ENCODE data around the gene DNAI4. TPM values are rescaled to one million over a fixed set of nuclear protein-coding genes. Genes with fewer than 3 reads are reported as not detected.
A peak's percentile ranks its signal among the peaks of the same experiment; 100 is the strongest.

Gene DNAI4
- total RNA-seq, 4 donors from 2014 or later = 0.29 to 4.8 (median 0.35) TPM; not detected in 1

DNA sequence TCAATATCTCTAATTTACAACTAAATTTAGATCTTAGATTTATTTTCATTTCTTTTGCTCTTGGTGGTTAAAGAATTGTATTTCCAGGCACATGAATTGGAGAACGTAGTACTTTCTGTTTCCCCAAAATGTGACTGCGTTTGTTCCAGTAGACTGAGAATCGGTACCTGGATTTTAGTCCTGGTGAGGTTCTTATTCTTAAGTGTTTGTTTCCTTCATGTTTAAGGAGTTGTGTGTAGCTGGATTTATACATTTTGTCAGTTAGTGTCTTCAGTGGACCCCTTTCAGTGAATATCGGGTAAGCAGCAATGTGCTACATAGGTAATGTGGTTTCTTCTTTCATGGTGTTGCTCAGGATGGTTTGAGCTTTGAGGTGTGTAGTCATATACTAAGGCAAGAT, 6.9 kb upstream of the DNAI4 start:
- intact Hi-C loops (cut with DNase I) = no loop called here
- Histone ChIP-seq H3K27me3 (no peaks in the 10 kb centered on the region), H3K4me1 (peaks cover 3 to 73% (median 16%) of the 10 kb centered on the region in 3 donors), H3K4me3 (peak overlapping the region; percentile 81 to 97 (median 92)), H3K9me3 (no peaks in the 10 kb centered on the region), H3K36me3 (no peaks in the 10 kb centered on the region), H3K27ac (peak overlapping the region; percentile 37 to 99 (median 98))
- no peak for TF ChIP-seq POLR2A (IDR thresholded peaks at IDR 0.05)
- TF ChIP-seq, protein P1, sequence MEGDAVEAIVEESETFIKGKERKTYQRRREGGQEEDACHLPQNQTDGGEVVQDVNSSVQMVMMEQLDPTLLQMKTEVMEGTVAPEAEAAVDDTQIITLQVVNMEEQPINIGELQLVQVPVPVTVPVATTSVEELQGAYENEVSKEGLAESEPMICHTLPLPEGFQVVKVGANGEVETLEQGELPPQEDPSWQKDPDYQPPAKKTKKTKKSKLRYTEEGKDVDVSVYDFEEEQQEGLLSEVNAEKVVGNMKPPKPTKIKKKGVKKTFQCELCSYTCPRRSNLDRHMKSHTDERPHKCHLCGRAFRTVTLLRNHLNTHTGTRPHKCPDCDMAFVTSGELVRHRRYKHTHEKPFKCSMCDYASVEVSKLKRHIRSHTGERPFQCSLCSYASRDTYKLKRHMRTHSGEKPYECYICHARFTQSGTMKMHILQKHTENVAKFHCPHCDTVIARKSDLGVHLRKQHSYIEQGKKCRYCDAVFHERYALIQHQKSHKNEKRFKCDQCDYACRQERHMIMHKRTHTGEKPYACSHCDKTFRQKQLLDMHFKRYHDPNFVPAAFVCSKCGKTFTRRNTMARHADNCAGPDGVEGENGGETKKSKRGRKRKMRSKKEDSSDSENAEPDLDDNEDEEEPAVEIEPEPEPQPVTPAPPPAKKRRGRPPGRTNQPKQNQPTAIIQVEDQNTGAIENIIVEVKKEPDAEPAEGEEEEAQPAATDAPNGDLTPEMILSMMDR (IDR thresholded peaks at IDR 0.05) = no peak
- no peak for DNase-seq
- whole genome bisulfite sequencing, 2 donors = 15 to 19% methylated on average over 4 of the region's 4 CpGs

DNA sequence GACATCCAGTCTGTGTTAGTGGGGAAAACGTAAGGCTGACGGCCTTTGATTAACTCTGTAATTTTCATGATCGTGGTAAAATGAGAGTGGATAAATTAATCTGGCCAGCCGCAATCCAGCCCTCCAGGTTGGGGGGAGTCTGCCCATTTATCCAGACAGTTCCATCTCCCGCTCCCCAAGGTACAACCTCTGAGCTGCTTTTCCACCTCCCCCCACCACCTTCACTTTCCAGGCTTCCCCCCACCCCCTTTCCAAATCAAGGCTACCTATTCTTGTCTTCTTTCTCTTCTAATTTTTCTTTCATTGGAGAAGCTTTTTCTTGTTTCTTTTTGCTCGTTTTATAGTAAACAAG, 6.1 kb upstream of the DNAI4 start:
- TF ChIP-seq, protein P1 (IDR thresholded peaks at IDR 0.05) = no peak
- no peak for TF ChIP-seq POLR2A (IDR thresholded peaks at IDR 0.05)
- Histone ChIP-seq H3K9me3 (no peaks in the 10 kb centered on the region), H3K4me1 (peaks cover 9 to 81% (median 24%) of the 10 kb centered on the region in 3 donors), H3K4me3 (peak overlapping the region; percentile 81 to 97 (median 92)), H3K27ac (peak overlapping the region; percentile 97 to 99 (median 98)), H3K36me3 (no peaks in the 10 kb centered on the region), H3K27me3 (no peaks in the 10 kb centered on the region)
- no peak for DNase-seq
- WGBS, 2 donors = 0% methylated on average over 6 of the region's 6 CpGs
- intact Hi-C loops (cut with DNase I) = no loop called here

DNA sequence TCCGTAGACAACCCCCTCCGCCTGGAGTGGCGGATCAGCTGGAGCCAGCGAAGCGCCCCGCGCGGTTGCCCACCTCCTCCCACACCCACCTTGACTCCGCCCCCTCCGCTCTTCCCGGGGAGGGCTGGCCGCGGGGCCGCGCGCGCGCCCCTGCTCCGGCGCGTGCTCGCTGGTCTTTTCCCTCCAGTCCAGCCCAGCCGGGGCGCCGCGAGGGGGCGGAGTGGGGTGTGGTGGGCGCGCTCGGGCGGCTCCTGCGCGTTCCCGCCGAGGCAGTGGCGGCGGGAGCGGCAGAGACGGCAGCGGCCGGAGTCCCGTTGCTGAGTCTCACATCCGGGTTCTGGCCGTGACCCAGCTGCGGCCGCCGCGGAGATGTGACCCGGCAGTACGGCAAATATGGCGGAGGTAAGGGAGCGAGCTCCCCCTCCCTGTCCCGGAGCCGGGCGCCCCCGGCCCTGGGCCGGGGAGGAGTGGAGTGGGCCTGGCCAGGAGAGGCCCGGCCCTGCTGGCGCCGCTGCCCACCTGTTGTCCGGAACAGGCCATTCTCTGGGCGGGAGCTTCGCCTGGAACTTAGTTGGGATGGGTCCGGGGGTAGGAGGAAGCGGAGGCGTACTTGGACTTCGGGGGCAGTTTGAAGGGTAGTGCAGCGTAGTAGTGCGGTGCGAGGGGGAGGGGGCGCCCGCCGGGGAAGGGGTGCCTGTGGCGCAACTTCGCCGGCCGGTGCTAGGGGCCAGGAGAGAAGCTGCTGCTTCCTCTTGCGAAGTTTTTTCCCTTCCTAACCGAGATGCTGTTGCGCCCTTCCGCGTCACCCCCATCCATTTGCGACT, 5.6 kb upstream of the DNAI4 start:
- Histone ChIP-seq H3K27me3 (no peaks in the 10 kb centered on the region), H3K36me3 (no peaks in the 10 kb centered on the region), H3K9me3 (no peaks in the 10 kb centered on the region), H3K4me1 (peaks cover 13 to 80% (median 26%) of the 10 kb centered on the region in 3 donors), H3K4me3 (peak overlapping the region; percentile 81 to 97 (median 92)), H3K27ac (peak overlapping the region; percentile 97 to 99 (median 98))
- intact Hi-C loops (cut with DNase I) = no loop called here
- TF ChIP-seq, protein P1 (IDR thresholded peaks at IDR 0.05) = peak; percentile 33 to 70 (median 49)
- peak in 3 of 4 donors; percentile 76 to 93 (median 84) for TF ChIP-seq POLR2A (IDR thresholded peaks at IDR 0.05)
- 0 to 1% methylated on average over 6 to 19 of the region's 83 CpGs for WGBS, 2 donors
- peak; percentile 74 for DNase-seq

DNA sequence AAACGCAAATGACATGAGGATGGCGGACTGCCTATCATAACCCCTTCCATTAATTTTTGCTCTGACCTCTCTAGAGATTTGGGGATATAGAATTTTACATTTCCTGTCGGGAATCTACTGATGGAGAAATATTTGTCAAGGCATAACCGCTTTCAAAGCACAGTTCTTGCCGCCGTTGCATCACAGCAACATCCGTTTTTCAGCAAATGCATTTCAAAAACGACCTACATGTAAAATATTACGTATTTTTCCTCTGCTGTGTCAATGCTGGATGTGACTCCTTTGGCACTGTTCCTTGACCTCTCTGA, 5.0 kb upstream of the DNAI4 start:
- Histone ChIP-seq H3K4me3 (peak overlapping the region; percentile 81 to 97 (median 92)), H3K36me3 (no peaks in the 10 kb centered on the region), H3K27ac (peak overlapping the region; percentile 97 to 99 (median 98)), H3K27me3 (no peaks in the 10 kb centered on the region), H3K4me1 (peaks cover 13 to 74% (median 26%) of the 10 kb centered on the region in 3 donors), H3K9me3 (no peaks in the 10 kb centered on the region)
- no peak for DNase-seq
- TF ChIP-seq, protein P1 (IDR thresholded peaks at IDR 0.05) = no peak
- no peak for TF ChIP-seq POLR2A (IDR thresholded peaks at IDR 0.05)
- 7 to 8% methylated on average over 9 of the region's 9 CpGs for WGBS, 2 donors
- intact Hi-C loops (cut with DNase I) = no loop called here

DNA sequence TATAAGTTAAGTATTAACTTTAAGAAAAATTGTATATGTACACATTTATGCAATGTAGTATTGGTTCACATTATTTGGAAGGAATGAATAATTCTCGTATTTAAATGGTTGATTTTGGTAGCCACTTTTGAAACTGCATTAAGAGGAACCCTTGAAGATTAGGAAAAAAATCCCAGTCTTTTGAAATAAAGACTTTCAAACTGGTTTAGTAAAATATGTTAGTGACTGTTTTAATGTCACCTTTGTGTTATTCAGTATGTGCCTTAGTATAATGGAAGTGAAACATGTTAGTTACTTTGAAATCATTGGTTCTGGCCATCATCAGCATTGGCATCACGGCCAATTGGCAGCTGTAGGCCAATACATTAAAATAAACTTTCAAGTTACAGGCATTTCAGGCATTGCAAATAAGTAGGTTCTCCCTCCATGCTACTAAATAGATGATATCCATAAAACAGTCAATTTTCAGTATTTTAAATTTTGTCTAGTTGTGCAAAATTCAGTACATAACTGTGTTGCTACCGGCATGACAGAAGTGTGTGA, 4.6 kb upstream of the DNAI4 start:
- H3K27ac ChIP-seq = peak overlapping the region; percentile 97 to 99 (median 98)
- intact Hi-C loops (cut with DNase I) = no loop called here
- no peaks in the 10 kb centered on the region for H3K9me3 ChIP-seq
- H3K27me3 ChIP-seq = no peaks in the 10 kb centered on the region
- DNase-seq = no peak
- TF ChIP-seq, protein P1 (IDR thresholded peaks at IDR 0.05) = no peak
- H3K36me3 ChIP-seq = no peaks in the 10 kb centered on the region
- 30 to 46% methylated on average over 3 of the region's 3 CpGs for WGBS, 2 donors
- H3K4me1 ChIP-seq = peaks cover 13 to 73% (median 26%) of the 10 kb centered on the region in 3 donors
- H3K4me3 ChIP-seq = peak overlapping the region; percentile 81 to 97 (median 92)

Data from esophagus squamous epithelium (tissue), 5 donors.